Testis (tissue), 2 donors: ENCODE data around the gene ACOT8.

Source experiments
- POLR2A ChIP-seq: fragments of 450-650 bp; IDR thresholded peaks from one replicate; pipeline ENCODE4 v1.6.1; 2017; ENCODE audit warnings: antibody characterized with exemption, mild to moderate bottlenecking, moderate library complexity
- TF ChIP-seq, protein P1 (sequence below), 3 experiments: fragments of 450-650 bp in 2 of 3; fragments of 200-600 bp in 1 of 3; sonication (generic) in 1 of 3; IDR thresholded peaks; one replicate each; pipeline ENCODE4 v1.5.1; 2016 to 2019; ENCODE audit warnings: antibody characterized with exemption in 3 of 3, mild to moderate bottlenecking in 2 of 3, moderate library complexity in 1 of 3

DNA sequence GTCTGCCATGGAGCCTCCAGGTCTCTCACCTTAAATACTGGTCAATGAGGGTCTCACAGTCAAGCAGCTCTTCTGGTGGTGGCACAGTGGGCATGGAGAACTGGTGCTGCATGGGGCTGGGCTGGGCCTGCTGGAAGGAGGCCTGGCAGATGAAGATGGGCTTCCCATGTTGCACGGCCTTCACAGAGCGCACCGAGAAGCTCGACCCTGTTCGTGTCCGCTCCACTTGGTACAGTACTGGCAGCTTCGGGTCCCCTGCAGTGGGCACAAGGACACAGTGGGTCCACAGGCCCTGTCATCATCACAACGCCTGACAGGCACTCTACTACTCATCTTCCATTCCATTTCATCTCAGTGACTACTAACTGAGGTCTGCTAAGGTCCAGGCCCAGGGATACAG lies 8.8 kb downstream of the ACOT8 start:
- TF ChIP-seq, protein P1, sequence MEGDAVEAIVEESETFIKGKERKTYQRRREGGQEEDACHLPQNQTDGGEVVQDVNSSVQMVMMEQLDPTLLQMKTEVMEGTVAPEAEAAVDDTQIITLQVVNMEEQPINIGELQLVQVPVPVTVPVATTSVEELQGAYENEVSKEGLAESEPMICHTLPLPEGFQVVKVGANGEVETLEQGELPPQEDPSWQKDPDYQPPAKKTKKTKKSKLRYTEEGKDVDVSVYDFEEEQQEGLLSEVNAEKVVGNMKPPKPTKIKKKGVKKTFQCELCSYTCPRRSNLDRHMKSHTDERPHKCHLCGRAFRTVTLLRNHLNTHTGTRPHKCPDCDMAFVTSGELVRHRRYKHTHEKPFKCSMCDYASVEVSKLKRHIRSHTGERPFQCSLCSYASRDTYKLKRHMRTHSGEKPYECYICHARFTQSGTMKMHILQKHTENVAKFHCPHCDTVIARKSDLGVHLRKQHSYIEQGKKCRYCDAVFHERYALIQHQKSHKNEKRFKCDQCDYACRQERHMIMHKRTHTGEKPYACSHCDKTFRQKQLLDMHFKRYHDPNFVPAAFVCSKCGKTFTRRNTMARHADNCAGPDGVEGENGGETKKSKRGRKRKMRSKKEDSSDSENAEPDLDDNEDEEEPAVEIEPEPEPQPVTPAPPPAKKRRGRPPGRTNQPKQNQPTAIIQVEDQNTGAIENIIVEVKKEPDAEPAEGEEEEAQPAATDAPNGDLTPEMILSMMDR (IDR thresholded peaks at IDR 0.05), result no peak
- TF ChIP-seq POLR2A, result no peak
